Activated CD4-positive, alpha-beta memory T cell treated with anti-CD3 and anti-CD28 coated beads for 36 hours (primary cell): ENCODE measurements around the gene FKBP5. TPM values are rescaled to one million over a fixed set of nuclear protein-coding genes. Genes with fewer than 3 reads are reported as not detected.
"Not testable (repeated sequence)": the region's sequence is repeated elsewhere in the genome, so short reads cannot be mapped to it uniquely, and the experiment has no call there.

Source experiments
- CTCF ChIA-PET: fragments of 350-600 bp; sonication (Branson Sonifier 250); formaldehyde crosslinking; loops from one replicate; lab custom pipeline; 2021; ENCODE audit warnings: antibody characterized with exemption, inconsistent platforms; lab: Charles Lee
- POLR2A ChIA-PET: fragments of 350-600 bp; sonication (Branson Sonifier 250); formaldehyde crosslinking; loops from one replicate; lab custom pipeline; 2021; ENCODE audit warnings: antibody characterized with exemption; lab: Charles Lee
- DNase-seq: peaks from one replicate; pipeline ENCODE4 v3.0.0-alpha.2; 2020
- H3K27ac Mint-ChIP-seq: one replicate; pipeline ENCODE4 v1.8.0; 2021; ENCODE audit warnings: mixed read lengths
- H3K27me3 Mint-ChIP-seq: one replicate; pipeline ENCODE4 v1.8.0; 2021; ENCODE audit warnings: mixed read lengths
- H3K36me3 Mint-ChIP-seq: one replicate; pipeline ENCODE4 v1.8.0; 2021; ENCODE audit warnings: mixed read lengths
- H3K4me1 Mint-ChIP-seq: one replicate; pipeline ENCODE4 v1.8.0; 2021; ENCODE audit warnings: low read depth, mixed read lengths
- H3K4me3 Mint-ChIP-seq: one replicate; pipeline ENCODE4 v1.8.0; 2021; ENCODE audit warnings: mild to moderate bottlenecking, mixed read lengths
- H3K9me3 Mint-ChIP-seq: one replicate; pipeline ENCODE4 v1.8.0; 2021; ENCODE audit warnings: mixed read lengths
- intact Hi-C: fragments of 100-400 bp; cut with micrococcal nuclease; formaldehyde crosslinking; loops from one replicate; pipeline ENCODE4 v1.15.1; 2023
- total RNA-seq, 2 experiments: library from RNA; stranded (reverse); gene quantifications; one replicate each; pipeline ENCODE4 v1.2.3, GENCODE V29; 2021

The FKBP5 gene
- total RNA-seq, 2 experiments from 2014 or later = 111 to 112 TPM

GRCh38 chr6:35710241-35710847, 21.6 kb upstream of the FKBP5 start:
- Mint-ChIP-seq H3K36me3 (peaks cover 3% of the 10 kb centered on the region), H3K27me3 (no peaks in the 10 kb centered on the region), H3K4me1 (peaks cover 23% of the 10 kb centered on the region), H3K9me3 (peaks cover 3% of the 10 kb centered on the region), H3K4me3 (no peak overlapping the region), H3K27ac (peak overlapping the region; percentile 87)
- ChIA-PET POLR2A (interaction anchor here (0.6 to 1.8 kb wide), 8 partner anchors 8 to 91 kb away, joined by 3 to 13 read pairs (median 6); partner anchors contain the start of gene FKBP5), CTCF (interaction anchor here (0.9 to 3.7 kb wide), 6 partner anchors 18 to 123 kb away, joined by 3 to 15 read pairs (median 6); partner anchors contain the start of gene ARMC12)
- peak; percentile 76 for DNase-seq
- intact Hi-C loops = loop anchor here (1.0 to 2.0 kb wide), 5 partner anchors 9 to 29 kb away; partner anchors contain the start of gene FKBP5

GRCh38 chr6:35708585-35708984, 19.9 kb upstream of the FKBP5 start:
- CTCF ChIA-PET = interaction anchor here (1.0 kb wide), 1 partner anchor 28 kb away, joined by 5 read pairs; no protein-coding TSS in a partner anchor

GRCh38 chr6:35707714-35708407, 19.1 kb upstream of the FKBP5 start:
- ChIA-PET CTCF (interaction anchor here (1.0 kb wide), 1 partner anchor 28 kb away, joined by 5 read pairs; no protein-coding TSS in a partner anchor), POLR2A (no interaction called here)
- no peak for DNase-seq
- Mint-ChIP-seq H3K4me1 (peaks cover 18% of the 10 kb centered on the region), H3K36me3 (peaks cover 3% of the 10 kb centered on the region), H3K9me3 (peaks cover 8% of the 10 kb centered on the region), H3K27me3 (no peaks in the 10 kb centered on the region), H3K27ac (no peak overlapping the region), H3K4me3 (no peak overlapping the region)
- intact Hi-C loops = no loop called here

More at GRCh38 chr6:35708585-35708984, 19.9 kb upstream of the FKBP5 start:
- no peaks in the 10 kb centered on the region for H3K27me3 Mint-ChIP-seq
- intact Hi-C loops = no loop called here
- peaks cover 7% of the 10 kb centered on the region for H3K9me3 Mint-ChIP-seq
- POLR2A ChIA-PET = no interaction called here
- no peak for DNase-seq
- H3K36me3 Mint-ChIP-seq = peaks cover 3% of the 10 kb centered on the region
- no peak overlapping the region for H3K27ac Mint-ChIP-seq
- H3K4me1 Mint-ChIP-seq = peaks cover 21% of the 10 kb centered on the region
- H3K4me3 Mint-ChIP-seq = no peak overlapping the region

GRCh38 chr6:35706468-35706867, 17.8 kb upstream of the FKBP5 start:
- DNase-seq = no peak
- Mint-ChIP-seq H3K9me3 (peaks cover 8% of the 10 kb centered on the region), H3K4me3 (no peak overlapping the region), H3K4me1 (peaks cover 15% of the 10 kb centered on the region), H3K27me3 (no peaks in the 10 kb centered on the region), H3K36me3 (peaks cover 3% of the 10 kb centered on the region), H3K27ac (no peak overlapping the region)
- intact Hi-C loops = no loop called here
- POLR2A ChIA-PET = no interaction called here
- CTCF ChIA-PET = interaction anchor here (0.6 kb wide), 1 partner anchor 1184 kb away, joined by 3 read pairs; no protein-coding TSS in a partner anchor

GRCh38 chr6:35703554-35703953, 14.8 kb upstream of the FKBP5 start:
- intact Hi-C loops = no loop called here
- no peaks in the 10 kb centered on the region for H3K27me3 Mint-ChIP-seq
- peaks cover 5% of the 10 kb centered on the region for H3K9me3 Mint-ChIP-seq
- DNase-seq = no peak
- POLR2A ChIA-PET = interaction anchor here (0.6 kb wide), 1 partner anchor 45 kb away, joined by 3 read pairs; no protein-coding TSS in a partner anchor
- no peak overlapping the region for H3K27ac Mint-ChIP-seq
- H3K4me1 Mint-ChIP-seq = no peaks in the 10 kb centered on the region
- CTCF ChIA-PET = interaction anchor here (1.0 to 1.3 kb wide), 2 partner anchors 15 to 33 kb away, joined by 3 to 7 read pairs; partner anchors contain the start of genes ARMC12 and FKBP5
- no peaks in the 10 kb centered on the region for H3K36me3 Mint-ChIP-seq
- H3K4me3 Mint-ChIP-seq = no peak overlapping the region

GRCh38 chr6:35698858-35699257, 10.1 kb upstream of the FKBP5 start:
- Mint-ChIP-seq H3K4me3 (no peak overlapping the region), H3K27ac (no peak overlapping the region), H3K36me3 (peaks cover 2% of the 10 kb centered on the region), H3K9me3 (peaks cover 9% of the 10 kb centered on the region), H3K4me1 (peaks cover 4% of the 10 kb centered on the region), H3K27me3 (no peaks in the 10 kb centered on the region)
- no peak for DNase-seq
- intact Hi-C loops = no loop called here
- POLR2A ChIA-PET = no interaction called here
- CTCF ChIA-PET = no interaction called here

GRCh38 chr6:35698430-35698829, 9.7 kb upstream of the FKBP5 start:
- H3K4me3 Mint-ChIP-seq, H3K4me1 Mint-ChIP-seq, CTCF ChIA-PET, intact Hi-C loops, H3K36me3 Mint-ChIP-seq, H3K27me3 Mint-ChIP-seq, DNase-seq, POLR2A ChIA-PET, H3K9me3 Mint-ChIP-seq, H3K27ac Mint-ChIP-seq: not testable (repeated sequence)

- Mint-ChIP-seq H3K27me3 (no peaks in the 10 kb centered on the region), H3K27ac (no peak overlapping the region), H3K36me3 (peaks cover 2% of the 10 kb centered on the region), H3K9me3 (peaks cover 5% of the 10 kb centered on the region), H3K4me3 (no peak overlapping the region), H3K4me1 (peaks cover 7% of the 10 kb centered on the region)
- CTCF ChIA-PET = no interaction called here
- DNase-seq = no peak
- POLR2A ChIA-PET = no interaction called here
- intact Hi-C loops = no loop called here
Observed at GRCh38 chr6:35694462-35694861, 5.7 kb upstream of the FKBP5 start.

- ChIA-PET CTCF (interaction anchor here (0.6 to 1.7 kb wide), 5 partner anchors 23 to 109 kb away, joined by 3 to 7 read pairs (median 3); no protein-coding TSS in a partner anchor), POLR2A (interaction anchor here (0.6 kb wide), 1 partner anchor 163 kb away, joined by 3 read pairs; no protein-coding TSS in a partner anchor)
- H3K27me3 Mint-ChIP-seq = no peaks in the 10 kb centered on the region
- no peak for DNase-seq
- H3K4me1 Mint-ChIP-seq = peaks cover 16% of the 10 kb centered on the region
- intact Hi-C loops = no loop called here
- peaks cover 5% of the 10 kb centered on the region for H3K9me3 Mint-ChIP-seq
- H3K27ac Mint-ChIP-seq = no peak overlapping the region
- no peak overlapping the region for H3K4me3 Mint-ChIP-seq
- H3K36me3 Mint-ChIP-seq = peaks cover 6% of the 10 kb centered on the region
Observed at GRCh38 chr6:35691027-35691824, 2.5 kb upstream of the FKBP5 start.

- H3K27ac Mint-ChIP-seq = no peak overlapping the region
- no peak for DNase-seq
- ChIA-PET POLR2A (interaction anchor here (0.6 kb wide), 2 partner anchors 44 to 162 kb away, joined by 3 read pairs; no protein-coding TSS in a partner anchor), CTCF (interaction anchor here (0.6 to 4.5 kb wide), 6 partner anchors 24 to 356 kb away, joined by 3 to 30 read pairs (median 4); partner anchors contain the start of gene ARMC12)
- H3K4me3 Mint-ChIP-seq = no peak overlapping the region
- no peaks in the 10 kb centered on the region for H3K27me3 Mint-ChIP-seq
- peaks cover 5% of the 10 kb centered on the region for H3K9me3 Mint-ChIP-seq
- peaks cover 17% of the 10 kb centered on the region for H3K4me1 Mint-ChIP-seq
- intact Hi-C loops = no loop called here
- H3K36me3 Mint-ChIP-seq = peaks cover 6% of the 10 kb centered on the region
Observed at GRCh38 chr6:35690484-35690883, 1.8 kb upstream of the FKBP5 start.

- H3K4me3 Mint-ChIP-seq, H3K9me3 Mint-ChIP-seq, DNase-seq, H3K36me3 Mint-ChIP-seq, intact Hi-C loops, H3K27me3 Mint-ChIP-seq, H3K27ac Mint-ChIP-seq: not testable (repeated sequence)
- ChIA-PET POLR2A (interaction anchor here (0.6 kb wide), 1 partner anchor 44 kb away, joined by 3 read pairs; no protein-coding TSS in a partner anchor), CTCF (interaction anchor here (0.6 to 4.5 kb wide), 4 partner anchors 36 to 356 kb away, joined by 3 to 30 read pairs (median 4); partner anchors contain the start of gene ARMC12)
- peaks cover 19% of the 10 kb centered on the region for H3K4me1 Mint-ChIP-seq
Observed at GRCh38 chr6:35690006-35690405, 1.3 kb upstream of the FKBP5 start.
